Activated effector memory CD4-positive, alpha-beta T cell treated with anti-CD3 and anti-CD28 coated beads, Interleukin-2, amount 50 U/mL, for 16 hours (primary cell): ENCODE measurements around the gene NPBWR2.

Experiments
- DNase-seq: peaks from one replicate; pipeline ENCODE4 v3.0.0-alpha.2; 2020

The NPBWR2 gene

GRCh38 chr20:64055893-64056638, 51.3 kb downstream of the NPBWR2 start:
- no peak for DNase-seq

GRCh38 chr20:64055396-64055892, 51.9 kb downstream of the NPBWR2 start:
- no peak for DNase-seq

- DNase-seq: no peak
Observed at GRCh38 chr20:64053841-64054661, 53.3 kb downstream of the NPBWR2 start.
